Endothelial cell of umbilical vein (primary cell): ENCODE data around the gene GOLGA1. TPM values are rescaled to one million over a fixed set of nuclear protein-coding genes. Genes with fewer than 3 reads are reported as not detected.

ENCODE experiments used
- BruUV-seq: library from RNA; stranded (reverse); fragments of 400-500 nt; replicated peaks from 2 replicates; lab custom pipeline; 2021; lab: Mats Ljungman, UMichigan
- CTCF ChIA-PET: fragments of 300-600, 350-600 bp; sonication (Branson Sonifier 250); formaldehyde crosslinking; loops from one replicate; lab custom pipeline; 2021; ENCODE audit warnings: antibody characterized with exemption, inconsistent platforms; lab: Charles Lee
- POLR2A ChIA-PET: fragments of 300-600, 350-600 bp; sonication (Branson Sonifier 250); formaldehyde crosslinking; loops from one replicate; lab custom pipeline; 2021; ENCODE audit warnings: antibody characterized with exemption, inconsistent platforms; lab: Charles Lee
- DNase-seq: peaks from one replicate; pipeline ENCODE4 v3.0.0-alpha.2; 2011; ENCODE audit warnings: low read depth, low spot score
- FAIRE-seq: peaks from 2 replicates; lab custom pipeline; 2011; peaks lifted over from hg19 to GRCh38; lab: Jason Lieb, UNC
- H2AFZ ChIP-seq: 2 replicates; pipeline ENCODE4 v1.6.0; 2012; ENCODE audit warnings: low read depth, low read length, control low read depth, inconsistent platforms
- H3K27ac ChIP-seq: 2 replicates; pipeline ENCODE4 v1.5.1; 2011; ENCODE audit warnings: low read depth, mild to moderate bottlenecking, control low read depth, low read length, moderate library complexity; ENCODE audit not compliant: insufficient read depth
- H3K27me3 ChIP-seq, 2 experiments: 2 replicates each; pipeline versions ENCODE4 v1.6.0 to v1.6.1; 2011; ENCODE audit warnings: low read length in 2 of 2, mixed read lengths in 1 of 2; ENCODE audit not compliant: control insufficient read depth in 2 of 2, insufficient read depth in 2 of 2
- H3K36me3 ChIP-seq, 2 experiments: 2 replicates in 1 of 2; 3 replicates in 1 of 2; pipeline ENCODE4 v1.5.1; 2011; ENCODE audit warnings: low read length in 2 of 2, mild to moderate bottlenecking in 1 of 2, moderate library complexity in 1 of 2; ENCODE audit not compliant: control insufficient read depth in 2 of 2, insufficient read depth in 2 of 2; ENCODE audit errors: extremely low read depth in 1 of 2
- H3K4me1 ChIP-seq: 3 replicates; pipeline ENCODE4 v1.5.1; 2011; ENCODE audit warnings: mild to moderate bottlenecking, low read length; ENCODE audit not compliant: control insufficient read depth, insufficient read depth; ENCODE audit errors: extremely low read depth
- H3K4me2 ChIP-seq: 2 replicates; pipeline ENCODE4 v1.6.1; 2011; ENCODE audit warnings: low read length, control low read depth, mixed read lengths; ENCODE audit not compliant: insufficient read depth
- H3K4me3 ChIP-seq, 3 experiments: fragments of 200-600 bp in 1 of 3; sonication (generic), shearing (Covaris generic) in 1 of 3; replicated peaks in 1 of 3; 2 replicates each; pipeline ENCODE4 v1.5.1; 2011 to 2016; ENCODE audit warnings: control low read depth in 3 of 3, low read length in 3 of 3, mild to moderate bottlenecking in 2 of 3, inconsistent platforms in 1 of 3, low read depth in 1 of 3, moderate library complexity in 1 of 3; ENCODE audit not compliant: insufficient read depth in 1 of 3
- H3K79me2 ChIP-seq: 2 replicates; pipeline ENCODE4 v1.6.0; 2012; ENCODE audit warnings: low read length, inconsistent platforms; ENCODE audit not compliant: control insufficient read depth, insufficient read depth
- H3K9ac ChIP-seq: replicated peaks from 2 replicates; pipeline ENCODE3; 2011; ENCODE audit warnings: low read length, control low read depth; ENCODE audit not compliant: insufficient read depth; ENCODE audit errors: extremely low read depth
- H3K9me1 ChIP-seq: replicated peaks from 3 replicates; pipeline ENCODE4 v1.6.0; 2011; ENCODE audit warnings: mild to moderate bottlenecking, low read length; ENCODE audit not compliant: control insufficient read depth, insufficient read depth; ENCODE audit errors: extremely low read depth
- H3K9me3 ChIP-seq: replicated peaks from 2 replicates; pipeline ENCODE4 v1.5.1; 2012; ENCODE audit warnings: low read length, inconsistent platforms; ENCODE audit not compliant: control insufficient read depth, insufficient read depth
- H4K20me1 ChIP-seq: replicated peaks from 2 replicates; pipeline ENCODE3; 2011; ENCODE audit warnings: mild to moderate bottlenecking, low read length; ENCODE audit not compliant: control insufficient read depth, insufficient read depth; ENCODE audit errors: extremely low read depth
- EZH2 ChIP-seq: IDR thresholded peaks from 2 replicates; pipeline ENCODE4 v1.6.1; 2012; ENCODE audit warnings: borderline replicate concordance, low read depth, mild to moderate bottlenecking, moderate library complexity, low read length, inconsistent platforms; ENCODE audit not compliant: severe bottlenecking
- FOS ChIP-seq: IDR thresholded peaks from 2 replicates; pipeline ENCODE4 v1.6.1; 2011; ENCODE audit warnings: mild to moderate bottlenecking, low read length, moderate library complexity, borderline replicate concordance; ENCODE audit not compliant: insufficient read depth
- JUN ChIP-seq: IDR thresholded peaks from 2 replicates; pipeline ENCODE4 v1.6.1; 2011; ENCODE audit warnings: borderline replicate concordance, low read depth; ENCODE audit not compliant: insufficient read length, insufficient read depth
- MYC ChIP-seq: IDR thresholded peaks from one replicate; pipeline ENCODE4 v1.6.1; 2011; ENCODE audit warnings: mild to moderate bottlenecking, low read depth, low read length
- POLR2A ChIP-seq: IDR thresholded peaks from 2 replicates; pipeline ENCODE4 v1.6.1; 2012; ENCODE audit warnings: low read depth, mild to moderate bottlenecking, control low read depth, low read length
- POLR2AphosphoS5 ChIP-seq: IDR thresholded peaks from 2 replicates; pipeline ENCODE4 v1.6.1; 2012; ENCODE audit warnings: low read depth, mild to moderate bottlenecking, control low read depth, low read length, moderate library complexity; ENCODE audit not compliant: insufficient read depth
- dilution Hi-C: fragments of 300-500 bp; cut with MboI; formaldehyde crosslinking; loops from one replicate; pipeline ENCODE4 v1.15.0; 2019; ENCODE audit warnings: low sequenced_read_pairs; ENCODE audit not compliant: extremely low pct_ligation_motif_present
- intact Hi-C: fragments of 100-400 bp; cut with micrococcal nuclease; formaldehyde crosslinking; loops from one replicate; pipeline ENCODE4 v1.10.0; 2022
- polyA plus RNA-seq, 4 experiments: library from polyadenylated mRNA; depleted of rRNA in 3 of 4; stranded (reverse) in 3 of 4; unstranded in 1 of 4; fragments of >200 nt; gene quantifications; 2 replicates each; pipeline versions ENCODE4 v1.2.1 to v1.2.3, GENCODE V29; 2011 to 2012; ENCODE audit warnings: missing spikeins in 1 of 4
- total RNA-seq: library from RNA; stranded (reverse); gene quantifications from 2 replicates; pipeline ENCODE4 v1.2.3, GENCODE V29; 2021
- TF ChIP-seq, protein P1 (sequence below), 2 donors: IDR thresholded peaks; 1 replicate in 1 of 2; 2 replicates in 1 of 2; pipeline ENCODE4 v1.5.1; 2011; ENCODE audit warnings: low read length in 2 of 2, mild to moderate bottlenecking in 2 of 2, moderate library complexity in 2 of 2, control low read depth in 1 of 2, inconsistent platforms in 1 of 2, low read depth in 1 of 2; ENCODE audit not compliant: insufficient read depth in 1 of 2; ENCODE audit errors: extremely low read depth in 1 of 2
- TF ChIP-seq, protein P2 (sequence below): IDR thresholded peaks from 2 replicates; pipeline ENCODE4 v1.6.1; 2011; ENCODE audit not compliant: insufficient read depth, insufficient read length

Gene GOLGA1
- total and polyA plus RNA-seq, 2 donors (not counting 3 experiments of a cell fraction or from before 2014, with no cell fraction given) = 13.1 to 19.9 TPM

DNA sequence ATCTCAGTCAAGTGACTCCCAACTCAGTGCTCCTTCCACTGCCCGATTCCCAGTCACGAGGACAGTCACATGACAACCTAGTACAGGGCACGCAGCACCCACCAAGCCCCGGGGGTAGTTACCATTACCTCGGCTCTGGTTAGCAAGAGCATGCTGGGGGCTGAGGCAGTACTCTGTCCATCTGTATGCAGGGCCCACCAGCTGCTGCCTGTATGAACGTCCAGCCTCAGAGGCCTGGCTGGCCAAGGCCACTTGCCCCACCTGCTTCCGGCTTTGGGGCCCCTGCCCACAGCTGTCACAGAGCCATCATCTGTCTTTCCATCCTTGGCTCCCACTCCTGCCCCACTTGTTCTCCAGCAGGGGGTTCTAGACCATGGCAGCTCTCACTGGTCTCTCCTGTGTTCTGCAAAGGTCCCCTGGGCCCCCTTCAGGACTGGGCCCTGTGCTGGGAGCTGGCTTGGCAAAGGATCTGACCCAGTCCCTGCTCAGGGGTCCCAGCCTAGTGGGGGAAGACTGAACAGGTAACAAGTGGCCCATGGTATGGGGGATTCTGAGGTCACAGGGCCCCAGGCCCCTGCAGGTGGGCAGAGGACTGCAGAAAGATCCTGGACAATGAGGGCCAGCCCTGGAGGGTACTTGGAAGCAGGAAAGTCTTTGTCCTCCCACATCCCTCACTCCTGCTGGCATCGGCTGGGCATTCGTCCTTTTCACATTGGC lies 82.4 kb downstream of the GOLGA1 start:
- Histone ChIP-seq H4K20me1 (peaks cover 8% of the 10 kb centered on the region), H3K9me1 (no peaks in the 10 kb centered on the region), H3K27me3 (no peaks in the 10 kb centered on the region), H3K4me2 (no peak overlapping the region), H3K9me3 (no peaks in the 10 kb centered on the region), H3K36me3 (peaks cover 18 to 39% of the 10 kb centered on the region in 2 experiments), H3K79me2 (peaks cover 34% of the 10 kb centered on the region), H3K9ac (no peak overlapping the region), H3K4me3 (no peak overlapping the region), H3K4me1 (peaks cover 19% of the 10 kb centered on the region), H2AFZ (no peak overlapping the region), H3K27ac (no peak overlapping the region)
- TF ChIP-seq FOS = no peak
- TF ChIP-seq EZH2 = no peak
- TF ChIP-seq MYC = no peak
- no peak for TF ChIP-seq POLR2AphosphoS5
- TF ChIP-seq, protein P1, sequence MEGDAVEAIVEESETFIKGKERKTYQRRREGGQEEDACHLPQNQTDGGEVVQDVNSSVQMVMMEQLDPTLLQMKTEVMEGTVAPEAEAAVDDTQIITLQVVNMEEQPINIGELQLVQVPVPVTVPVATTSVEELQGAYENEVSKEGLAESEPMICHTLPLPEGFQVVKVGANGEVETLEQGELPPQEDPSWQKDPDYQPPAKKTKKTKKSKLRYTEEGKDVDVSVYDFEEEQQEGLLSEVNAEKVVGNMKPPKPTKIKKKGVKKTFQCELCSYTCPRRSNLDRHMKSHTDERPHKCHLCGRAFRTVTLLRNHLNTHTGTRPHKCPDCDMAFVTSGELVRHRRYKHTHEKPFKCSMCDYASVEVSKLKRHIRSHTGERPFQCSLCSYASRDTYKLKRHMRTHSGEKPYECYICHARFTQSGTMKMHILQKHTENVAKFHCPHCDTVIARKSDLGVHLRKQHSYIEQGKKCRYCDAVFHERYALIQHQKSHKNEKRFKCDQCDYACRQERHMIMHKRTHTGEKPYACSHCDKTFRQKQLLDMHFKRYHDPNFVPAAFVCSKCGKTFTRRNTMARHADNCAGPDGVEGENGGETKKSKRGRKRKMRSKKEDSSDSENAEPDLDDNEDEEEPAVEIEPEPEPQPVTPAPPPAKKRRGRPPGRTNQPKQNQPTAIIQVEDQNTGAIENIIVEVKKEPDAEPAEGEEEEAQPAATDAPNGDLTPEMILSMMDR (IDR thresholded peaks at IDR 0.05; ENCODE audit: extremely low read depth in 1 of 2, insufficient read depth in 1 of 2, low read depth in 1 of 2, low read length in 2 of 2) = no peak
- no peak for TF ChIP-seq JUN
- TF ChIP-seq, protein P2, sequence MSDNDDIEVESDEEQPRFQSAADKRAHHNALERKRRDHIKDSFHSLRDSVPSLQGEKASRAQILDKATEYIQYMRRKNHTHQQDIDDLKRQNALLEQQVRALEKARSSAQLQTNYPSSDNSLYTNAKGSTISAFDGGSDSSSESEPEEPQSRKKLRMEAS = no peak
- TF ChIP-seq POLR2A = no peak
- CTCF ChIA-PET = interaction anchor here (0.7 to 15.1 kb wide), 2 partner anchors 19 to 83 kb away, joined by 3 to 967 read pairs; partner anchors contain the start of genes NR6A1 and OLFML2A
- intact Hi-C loops = no loop called here
- dilution Hi-C loops = no loop called here
- POLR2A ChIA-PET = no interaction called here
- DNase-seq (no peak), FAIRE-seq (no peak)
- BruUV-seq = no TSS peak
